ENCODE results near the gene ZNF574.

The ZNF574 gene

GRCh38 chr19:42078538-42079275 lies 2.7 kb downstream of the ZNF574 start:
- H3K36me3 ChIP-seq (ENCODE audit: insufficient read depth, low read length) = peaks cover 38% of the 10 kb centered on the region; the same call in 1 of the 2 replicates

GRCh38 chr19:42079276-42079669 lies 3.3 kb downstream of the ZNF574 start:
- Histone ChIP-seq H3K79me2 (ENCODE audit: insufficient read depth, low read length) (peaks cover 67% of the 10 kb centered on the region), H3K36me3 (ENCODE audit: insufficient read depth, low read length) (peaks cover 38% of the 10 kb centered on the region; the same call in 1 of the 2 replicates), H4K20me1 (ENCODE audit: insufficient read depth, low read length, poor library complexity, severe bottlenecking) (peaks cover 52% of the 10 kb centered on the region)

More at GRCh38 chr19:42078538-42079275, 2.7 kb downstream of the ZNF574 start:
- peaks cover 15% of the 10 kb centered on the region for H3K4me1 ChIP-seq (ENCODE audit: insufficient read depth, low read length, poor library complexity, severe bottlenecking)
- no peaks in the 10 kb centered on the region for H3K9me3 ChIP-seq (ENCODE audit: insufficient read depth, low read depth, low read length)
- no peak overlapping the region for H3K4me3 ChIP-seq (ENCODE audit: low read length, poor library complexity, severe bottlenecking)
- no peak for TF ChIP-seq EZH2phosphoT487 (IDR thresholded peaks at IDR 0.05; ENCODE audit: borderline replicate concordance)
- TF ChIP-seq CTCF (conservative IDR thresholded peaks at IDR 0.05; ENCODE audit: low read length) = no peak
- peaks cover 67% of the 10 kb centered on the region for H3K79me2 ChIP-seq (ENCODE audit: insufficient read depth, low read length)
- peak overlapping the region; percentile 91 for H3K4me2 ChIP-seq (ENCODE audit: low read depth, low read length, poor library complexity, severe bottlenecking)
- H4K20me1 ChIP-seq (ENCODE audit: insufficient read depth, low read length, poor library complexity, severe bottlenecking) = peaks cover 52% of the 10 kb centered on the region
- no peak overlapping the region for H3K9ac ChIP-seq (ENCODE audit: low read depth, low read length, poor library complexity, severe bottlenecking)
- no peaks in the 10 kb centered on the region for H3K27me3 ChIP-seq (ENCODE audit: insufficient read depth, low read length, poor library complexity, severe bottlenecking)
- H2AFZ ChIP-seq (ENCODE audit: low read length) = no peak overlapping the region
- no peaks in the 10 kb centered on the region for H3F3A ChIP-seq (ENCODE audit: low read depth)
- H3K9me2 ChIP-seq (replicated peaks; ENCODE audit: low read depth, low read length) = no peaks in the 10 kb centered on the region

GRCh38 chr19:42079886-42080763 lies 4.2 kb downstream of the ZNF574 start:
- no peak overlapping the region for H3K9ac ChIP-seq (ENCODE audit: low read depth, low read length, poor library complexity, severe bottlenecking)
- no peak overlapping the region for H2AFZ ChIP-seq (ENCODE audit: low read length)
- H3K4me2 ChIP-seq (ENCODE audit: low read depth, low read length, poor library complexity, severe bottlenecking) = no peak overlapping the region
- H3F3A ChIP-seq (ENCODE audit: low read depth) = no peaks in the 10 kb centered on the region
- no peak overlapping the region for H3K4me3 ChIP-seq (ENCODE audit: low read length, poor library complexity, severe bottlenecking)
- no peak for TF ChIP-seq CTCF (conservative IDR thresholded peaks at IDR 0.05; ENCODE audit: low read length)
- TF ChIP-seq EZH2phosphoT487 (IDR thresholded peaks at IDR 0.05; ENCODE audit: borderline replicate concordance) = no peak
- H3K27me3 ChIP-seq (ENCODE audit: insufficient read depth, low read length, poor library complexity, severe bottlenecking) = no peaks in the 10 kb centered on the region
- no peaks in the 10 kb centered on the region for H3K9me3 ChIP-seq (ENCODE audit: insufficient read depth, low read depth, low read length)
- peaks cover 7% of the 10 kb centered on the region for H3K4me1 ChIP-seq (ENCODE audit: insufficient read depth, low read length, poor library complexity, severe bottlenecking)
- peaks cover 38% of the 10 kb centered on the region; the same call in 1 of the 2 replicates for H3K36me3 ChIP-seq (ENCODE audit: insufficient read depth, low read length)
- H4K20me1 ChIP-seq (ENCODE audit: insufficient read depth, low read length, poor library complexity, severe bottlenecking) = peaks cover 52% of the 10 kb centered on the region
- peaks cover 59% of the 10 kb centered on the region for H3K79me2 ChIP-seq (ENCODE audit: insufficient read depth, low read length)
- H3K9me2 ChIP-seq (replicated peaks; ENCODE audit: low read depth, low read length) = no peaks in the 10 kb centered on the region

More at GRCh38 chr19:42079276-42079669, 3.3 kb downstream of the ZNF574 start:
- H3K9ac ChIP-seq (ENCODE audit: low read depth, low read length, poor library complexity, severe bottlenecking) = no peak overlapping the region
- no peaks in the 10 kb centered on the region for H3K27me3 ChIP-seq (ENCODE audit: insufficient read depth, low read length, poor library complexity, severe bottlenecking)
- no peaks in the 10 kb centered on the region for H3F3A ChIP-seq (ENCODE audit: low read depth)
- no peak overlapping the region for H2AFZ ChIP-seq (ENCODE audit: low read length)
- H3K4me2 ChIP-seq (ENCODE audit: low read depth, low read length, poor library complexity, severe bottlenecking) = no peak overlapping the region
- peaks cover 15% of the 10 kb centered on the region for H3K4me1 ChIP-seq (ENCODE audit: insufficient read depth, low read length, poor library complexity, severe bottlenecking)
- no peak overlapping the region for H3K4me3 ChIP-seq (ENCODE audit: low read length, poor library complexity, severe bottlenecking)
- TF ChIP-seq CTCF (conservative IDR thresholded peaks at IDR 0.05; ENCODE audit: low read length) (no peak), EZH2phosphoT487 (IDR thresholded peaks at IDR 0.05; ENCODE audit: borderline replicate concordance) (no peak)
- H3K9me3 ChIP-seq (ENCODE audit: insufficient read depth, low read depth, low read length) = no peaks in the 10 kb centered on the region
- no peaks in the 10 kb centered on the region for H3K9me2 ChIP-seq (replicated peaks; ENCODE audit: low read depth, low read length)

Data from Loucy (cell line).